HG02943 (cell line): ENCODE results near the gene ILF2.

Experiments
- ATAC-seq: cut with Tn5 transposase; IDR thresholded peaks from one replicate; pipeline ENCODE4 v1.9.1; 2021; ENCODE audit warnings: mild to moderate bottlenecking, low read depth, moderate library complexity; ENCODE audit not compliant: unreplicated experiment

The ILF2 gene

DNA sequence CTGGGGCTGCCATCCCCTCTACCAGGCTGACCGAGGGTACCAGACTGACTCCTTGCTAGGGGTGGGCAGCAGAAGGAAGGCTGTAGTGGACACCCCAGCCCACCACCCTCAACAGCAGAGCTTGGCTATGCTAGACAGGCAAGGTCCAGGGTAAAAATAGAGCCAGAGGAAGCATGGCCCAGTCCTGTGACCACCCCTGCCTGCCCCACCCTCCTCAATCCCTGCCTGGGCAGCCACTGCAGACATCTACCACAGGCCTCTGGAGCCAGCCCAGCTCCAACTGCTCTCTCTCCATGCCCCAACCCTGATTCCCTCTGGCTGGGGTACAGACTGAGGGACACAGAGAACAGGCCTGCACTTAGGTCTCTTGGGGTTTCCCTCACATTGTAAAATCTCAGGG lies 40.8 kb downstream of the ILF2 start:
- ATAC-seq = no peak

DNA sequence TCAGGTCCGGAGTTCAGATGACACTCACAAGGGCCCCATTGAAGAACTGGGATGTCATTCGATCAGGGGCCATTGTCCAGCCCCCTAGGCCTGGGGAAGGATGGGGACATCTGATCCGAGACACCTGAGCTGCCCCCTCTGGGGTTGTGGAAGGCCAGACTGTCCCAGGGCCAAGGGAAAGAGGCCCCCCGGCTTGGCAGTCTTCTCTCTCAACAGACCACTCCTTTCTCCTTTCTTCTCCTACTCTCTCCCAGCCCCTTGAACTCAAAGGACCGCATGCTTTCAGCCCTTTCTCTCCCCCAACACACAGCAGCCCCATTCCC lies 41.5 kb downstream of the ILF2 start:
- no peak for ATAC-seq

DNA sequence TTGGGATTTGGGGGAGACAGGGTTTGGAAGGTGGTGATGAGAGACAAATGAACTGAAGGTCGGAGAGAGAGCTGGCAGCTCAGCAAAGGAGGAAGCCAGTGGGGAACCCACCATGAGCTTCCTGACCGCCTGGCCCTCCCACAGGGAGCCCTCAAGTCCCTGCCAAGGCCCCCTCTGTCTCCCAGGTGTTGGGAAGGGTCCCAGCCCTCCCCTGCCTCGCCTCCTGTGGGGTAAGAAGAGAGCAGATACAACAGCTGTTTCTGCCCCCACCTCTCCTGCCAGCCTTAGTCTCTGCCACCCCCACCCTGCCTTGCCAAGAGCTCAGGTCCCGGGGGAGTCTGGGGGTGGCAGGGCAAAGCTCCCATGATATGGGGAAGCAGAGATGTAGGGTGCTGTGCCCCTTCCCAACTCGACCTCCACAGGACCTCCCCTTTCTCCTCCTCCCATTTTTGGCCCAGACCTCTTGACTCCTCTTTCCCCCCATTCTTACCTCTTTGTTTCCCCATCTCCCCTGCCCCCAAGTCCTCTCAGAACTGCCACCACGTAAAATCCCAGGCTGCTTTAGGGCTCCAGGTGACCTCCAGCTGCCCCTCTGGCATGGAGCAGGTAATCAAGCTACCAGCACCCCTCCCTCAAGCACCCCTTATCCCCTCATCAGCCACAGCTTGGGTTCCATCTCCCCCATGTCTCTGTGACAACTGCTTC lies 42.0 kb downstream of the ILF2 start:
- ATAC-seq = no peak

DNA sequence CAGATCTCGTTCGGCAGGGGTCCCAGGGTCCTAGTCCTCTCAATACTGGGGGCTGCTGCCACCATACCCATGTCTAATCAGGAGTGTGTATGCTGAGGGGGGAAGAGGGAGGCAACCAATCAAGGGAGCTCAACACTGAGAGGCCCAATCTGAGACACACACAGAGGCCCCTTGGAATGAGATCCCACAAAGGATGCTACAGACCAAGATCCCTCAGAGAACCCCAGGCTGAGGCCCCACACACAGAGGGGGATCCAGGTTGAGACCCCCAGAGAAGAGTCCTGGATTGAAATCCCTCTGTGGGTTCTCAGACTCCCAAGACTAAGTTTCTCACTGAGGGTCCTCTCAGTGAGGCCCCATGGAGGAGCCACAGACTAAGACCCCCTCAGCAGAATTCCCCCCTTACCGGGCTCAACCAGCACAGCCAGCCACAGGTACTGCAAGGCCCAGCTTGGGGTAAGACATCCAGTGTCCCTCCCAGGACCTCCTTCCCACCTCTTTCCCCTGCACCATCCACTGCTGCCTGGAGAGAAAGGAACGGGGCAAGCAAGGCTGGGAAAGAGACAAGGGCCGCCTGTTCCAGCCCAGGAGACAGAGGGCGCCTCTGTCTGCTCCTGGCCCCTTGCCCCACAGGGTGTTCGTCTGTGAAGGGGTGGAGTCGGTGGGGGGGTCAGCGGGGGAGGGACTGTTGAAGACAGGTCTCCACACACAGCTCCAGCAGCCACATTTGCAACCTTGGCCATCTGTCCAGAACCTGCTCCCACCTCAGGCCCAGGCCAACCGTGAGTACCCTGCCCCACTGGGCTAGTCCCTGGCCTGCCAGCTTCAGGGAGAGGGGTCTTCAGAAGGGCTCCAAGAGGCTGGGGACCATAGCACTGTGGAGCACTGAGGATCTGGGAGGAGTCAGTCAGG lies 42.8 kb downstream of the ILF2 start, which contains the start of gene S100A1:
Gene S100A1 (plus strand): TSS at position 720 of the 912 bp plus-strand sequence. CDS start 2,088 bp downstream, outside the sequence.
- ATAC-seq = no peak

DNA sequence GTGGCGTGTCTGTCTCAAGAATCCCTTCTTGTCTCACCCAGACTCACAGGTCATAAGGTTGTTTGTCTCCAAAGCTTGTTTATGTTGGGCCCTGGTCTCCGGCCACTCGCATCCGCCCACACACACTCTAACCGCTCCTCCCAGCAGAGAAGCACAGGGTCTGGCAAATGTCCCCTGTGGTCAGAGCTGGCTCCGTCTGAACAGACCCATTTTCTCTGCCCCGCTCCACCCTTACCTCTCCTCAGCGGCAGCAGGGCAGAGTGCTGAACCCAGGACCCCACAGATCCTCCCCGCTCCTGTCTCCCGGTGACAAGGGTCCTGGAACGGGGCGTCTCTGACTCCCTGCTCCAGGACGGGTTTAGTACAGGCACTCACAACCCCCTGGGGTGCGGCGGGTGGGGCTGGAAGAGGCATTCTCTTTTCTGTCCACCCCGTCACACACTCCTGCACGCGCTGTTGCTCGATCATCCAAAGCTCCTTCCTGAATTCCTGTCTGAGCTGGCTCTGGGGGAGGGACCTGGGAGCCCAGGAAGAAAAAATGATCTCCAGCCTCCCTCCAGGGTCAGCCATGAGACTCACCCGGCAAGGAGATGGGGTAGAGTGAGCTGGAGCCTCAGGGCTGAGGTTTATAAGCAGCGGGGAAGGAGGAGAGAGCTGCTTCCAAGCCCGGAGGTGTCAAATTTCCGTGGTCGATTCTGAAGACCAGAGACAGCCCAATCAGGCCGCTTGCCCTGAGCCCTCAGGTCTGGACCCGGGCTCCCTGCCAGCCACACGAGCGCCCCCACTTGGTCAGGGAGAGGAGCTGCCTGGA lies 43.7 kb downstream of the ILF2 start, which contains the start of gene S100A13:
Gene S100A13 (minus strand): TSS at position 602 of the 811 bp plus-strand sequence. CDS start 1,033 bp downstream, outside the sequence.
- ATAC-seq = no peak

DNA sequence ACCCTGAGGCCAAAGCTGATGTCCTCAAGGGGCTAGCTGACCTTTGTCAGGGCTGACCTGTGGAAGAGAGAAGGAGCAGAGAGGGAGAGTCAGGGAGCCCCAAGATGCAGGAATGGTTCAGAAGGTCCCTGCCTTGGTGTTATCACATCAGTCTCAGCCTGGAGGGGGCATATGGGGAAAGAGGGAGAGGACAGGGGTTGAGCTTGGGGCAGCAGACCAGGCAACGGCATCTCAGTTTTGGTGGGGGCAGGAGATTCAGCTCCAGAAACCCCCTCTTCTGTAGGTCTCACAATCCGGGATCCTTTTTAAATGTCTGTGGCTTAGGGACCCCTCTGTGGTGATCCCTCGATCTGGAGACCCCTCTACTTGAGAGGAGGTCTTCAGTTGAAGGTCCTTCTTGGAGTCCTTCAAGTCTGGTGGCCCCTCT lies 44.3 kb downstream of the ILF2 start:
- ATAC-seq = no peak

DNA sequence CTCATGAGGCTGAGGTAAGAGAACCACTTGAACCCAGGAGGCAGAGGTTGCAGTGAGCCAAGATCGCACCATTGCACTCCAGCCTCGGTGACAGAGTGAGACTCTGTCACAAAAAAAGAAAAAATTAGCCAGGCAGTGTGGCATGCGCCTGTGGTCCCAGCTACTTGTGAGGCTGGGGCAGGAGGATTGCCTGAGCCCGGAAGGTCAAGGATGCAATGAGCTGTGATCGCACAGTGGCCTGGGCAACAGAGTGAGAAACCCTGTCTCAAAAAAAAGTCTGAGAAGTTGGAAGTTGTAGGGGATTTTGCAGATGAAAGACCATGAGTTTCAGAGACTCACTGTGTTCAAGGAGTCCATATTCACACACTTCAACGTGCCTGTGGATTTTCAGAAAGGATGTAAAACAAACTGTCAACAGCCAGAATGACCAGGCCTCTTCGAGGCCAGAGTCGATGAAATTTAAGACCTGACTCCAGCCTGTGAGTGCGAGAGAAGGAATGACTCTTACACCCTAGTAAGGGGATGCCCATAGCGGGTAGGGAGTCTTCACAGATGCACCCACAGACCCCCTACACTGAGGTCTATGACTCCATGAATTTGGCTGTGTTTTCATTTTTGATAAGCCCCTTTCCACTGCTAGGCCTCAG lies 45.7 kb downstream of the ILF2 start:
- no peak for ATAC-seq

DNA sequence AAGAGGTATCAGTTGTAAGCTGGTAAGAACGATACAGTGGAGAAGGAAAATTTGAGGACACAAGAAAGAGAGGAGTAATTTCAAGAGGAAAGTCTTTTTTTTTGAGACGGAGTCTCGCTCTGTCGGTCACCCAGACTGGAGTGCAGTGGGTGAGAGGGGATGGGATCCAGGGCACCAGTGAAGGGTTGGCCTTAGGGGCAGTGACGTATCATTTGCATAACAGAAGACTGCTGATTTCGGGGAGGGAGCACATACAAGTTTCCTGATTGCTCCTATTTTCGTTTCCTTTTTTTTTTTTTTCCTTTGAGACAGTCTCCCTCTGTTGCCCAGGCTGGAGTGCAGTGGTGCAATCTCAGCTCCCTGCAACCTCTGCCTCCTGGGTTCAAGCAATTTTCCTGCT lies 47.7 kb downstream of the ILF2 start:
- no peak for ATAC-seq

DNA sequence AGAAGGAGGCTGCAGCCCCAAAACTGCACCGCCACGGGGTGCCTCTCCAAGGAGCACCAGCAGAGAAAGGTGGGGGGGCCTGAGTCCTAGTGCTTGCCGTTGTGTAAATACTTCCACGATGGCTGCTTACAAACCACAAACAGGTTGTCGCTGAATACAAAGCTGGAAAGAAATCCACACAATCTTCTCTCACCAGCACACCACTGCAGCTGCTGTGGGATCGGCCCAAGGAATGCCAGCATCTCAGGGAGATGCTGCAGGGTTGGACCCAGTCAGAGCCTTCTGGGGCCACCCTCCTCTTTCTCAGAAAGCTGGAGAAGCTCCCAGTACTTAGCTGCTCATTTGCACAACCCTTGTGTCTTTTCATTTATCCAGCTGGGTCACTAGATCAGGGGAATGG lies 51.6 kb downstream of the ILF2 start:
- no peak for ATAC-seq

DNA sequence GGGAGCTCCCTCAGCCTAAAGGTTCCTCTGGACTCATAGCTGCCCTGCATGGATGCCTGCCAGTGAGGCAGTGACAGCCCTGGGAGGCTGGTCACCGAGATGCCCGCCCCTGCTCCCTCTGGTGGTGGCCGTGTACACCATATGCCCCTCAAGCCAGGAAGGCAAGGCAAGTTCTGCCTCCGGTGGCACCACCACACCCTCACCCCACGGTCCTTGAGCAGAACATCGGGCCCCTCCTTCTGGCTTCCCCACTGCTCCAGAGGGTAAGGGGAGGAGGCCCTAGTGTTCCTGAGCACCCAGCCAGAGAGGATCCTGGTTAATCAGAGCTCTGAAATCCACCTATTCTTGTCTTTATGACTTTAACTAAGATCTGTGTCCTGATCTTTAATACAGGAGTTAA lies 53.1 kb downstream of the ILF2 start:
- ATAC-seq = no peak

DNA sequence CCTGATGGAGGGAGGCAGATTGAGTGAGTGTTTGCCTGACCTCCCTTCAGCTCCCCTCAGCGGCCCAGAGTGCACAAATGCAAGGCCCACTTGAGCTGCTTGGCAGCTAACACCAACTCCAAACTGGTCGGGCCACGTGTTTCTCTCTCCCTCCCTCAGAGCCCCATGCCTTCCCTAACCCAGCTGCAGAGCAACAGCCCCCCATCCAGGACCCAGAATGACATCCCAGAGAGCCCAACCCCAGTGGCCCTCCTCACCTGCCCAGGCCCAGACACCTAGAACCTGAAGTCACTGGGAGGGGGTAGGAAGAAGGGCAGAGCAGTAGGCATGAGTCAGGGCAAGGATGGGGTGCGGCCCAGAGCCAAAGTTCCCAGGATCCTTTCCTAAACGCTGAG lies 53.9 kb downstream of the ILF2 start:
- ATAC-seq = no peak

DNA sequence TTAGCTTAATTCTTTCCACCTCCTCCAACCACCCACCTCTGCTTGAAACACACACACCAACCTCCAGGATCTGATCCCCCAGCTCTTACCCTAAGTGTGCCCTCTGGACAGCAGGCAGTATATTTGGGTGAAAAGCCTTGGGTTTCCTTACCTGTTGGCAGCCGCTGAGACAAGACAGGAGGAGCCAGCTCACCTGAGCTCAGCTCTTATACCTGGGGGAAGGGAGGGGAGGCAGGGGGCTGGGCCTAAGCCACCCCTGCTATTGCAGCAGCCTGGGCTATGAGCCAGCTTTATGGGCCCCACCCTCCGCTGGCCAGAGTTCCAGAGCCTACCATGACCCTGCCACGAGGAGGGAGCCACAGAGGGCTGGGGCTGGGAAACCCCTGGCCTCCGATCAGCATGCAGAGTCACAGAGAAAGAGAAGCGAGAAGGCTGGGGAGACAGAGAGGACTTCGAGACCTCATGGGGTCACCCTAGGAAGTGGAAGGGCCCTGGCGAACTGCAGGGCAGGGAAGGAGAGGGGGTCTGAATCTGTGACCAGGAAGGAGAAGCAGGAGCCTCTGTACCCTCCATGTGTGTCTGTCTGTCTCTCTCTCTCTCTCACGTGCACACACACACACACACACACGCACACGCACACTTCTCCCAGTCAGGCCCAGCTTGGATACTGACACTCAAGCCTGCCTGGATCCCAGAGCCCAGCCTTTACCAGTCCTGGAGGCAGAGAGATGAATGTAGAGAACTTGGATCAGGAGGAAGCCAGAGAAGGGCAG lies 54.5 kb downstream of the ILF2 start, which contains the start of gene S100A14:
Gene S100A14 (minus strand): TSS at position 182 of the 773 bp plus-strand sequence. CDS start 467 bp downstream, outside the sequence.
- no peak for ATAC-seq

DNA sequence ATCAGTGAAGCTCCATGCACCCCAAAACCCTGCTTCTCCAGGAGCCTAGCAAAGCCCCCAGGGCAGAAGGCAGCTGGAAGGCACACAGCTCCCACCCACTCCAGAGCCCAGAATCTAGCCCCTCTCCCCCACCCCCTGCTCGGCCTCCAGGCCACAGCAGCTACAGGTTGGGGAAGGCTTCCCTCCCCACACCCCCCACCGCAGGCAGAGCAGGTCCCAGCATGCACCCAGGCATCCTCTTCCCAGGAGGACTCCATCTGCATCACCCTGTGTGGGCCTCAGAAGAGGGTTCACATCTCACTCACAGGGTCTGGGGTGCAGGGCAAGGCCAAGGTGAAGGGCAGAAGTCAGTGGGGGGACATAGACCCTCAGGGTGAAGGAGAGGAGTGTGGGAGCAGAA lies 55.4 kb downstream of the ILF2 start:
- ATAC-seq = no peak

DNA sequence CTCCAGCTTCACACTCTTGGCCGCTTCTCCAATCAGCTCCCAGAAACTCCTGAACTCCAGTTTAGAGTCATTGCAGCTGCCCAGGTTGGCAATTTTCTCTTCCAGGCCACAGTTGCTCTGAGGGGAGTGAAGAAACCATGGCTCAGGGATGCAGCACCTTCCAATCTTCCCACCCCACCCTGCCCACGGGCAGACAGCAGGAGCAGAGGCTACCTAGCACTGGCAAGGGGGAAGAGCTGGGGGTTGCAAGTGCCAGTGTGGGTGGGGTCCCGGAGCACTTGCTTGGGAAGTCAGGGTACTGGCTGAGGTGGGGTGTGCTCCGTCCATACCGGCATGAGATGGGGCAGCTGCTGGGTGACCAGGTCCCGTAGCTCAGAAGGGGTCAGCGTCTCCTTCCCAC lies 55.9 kb downstream of the ILF2 start:
- ATAC-seq = no peak

DNA sequence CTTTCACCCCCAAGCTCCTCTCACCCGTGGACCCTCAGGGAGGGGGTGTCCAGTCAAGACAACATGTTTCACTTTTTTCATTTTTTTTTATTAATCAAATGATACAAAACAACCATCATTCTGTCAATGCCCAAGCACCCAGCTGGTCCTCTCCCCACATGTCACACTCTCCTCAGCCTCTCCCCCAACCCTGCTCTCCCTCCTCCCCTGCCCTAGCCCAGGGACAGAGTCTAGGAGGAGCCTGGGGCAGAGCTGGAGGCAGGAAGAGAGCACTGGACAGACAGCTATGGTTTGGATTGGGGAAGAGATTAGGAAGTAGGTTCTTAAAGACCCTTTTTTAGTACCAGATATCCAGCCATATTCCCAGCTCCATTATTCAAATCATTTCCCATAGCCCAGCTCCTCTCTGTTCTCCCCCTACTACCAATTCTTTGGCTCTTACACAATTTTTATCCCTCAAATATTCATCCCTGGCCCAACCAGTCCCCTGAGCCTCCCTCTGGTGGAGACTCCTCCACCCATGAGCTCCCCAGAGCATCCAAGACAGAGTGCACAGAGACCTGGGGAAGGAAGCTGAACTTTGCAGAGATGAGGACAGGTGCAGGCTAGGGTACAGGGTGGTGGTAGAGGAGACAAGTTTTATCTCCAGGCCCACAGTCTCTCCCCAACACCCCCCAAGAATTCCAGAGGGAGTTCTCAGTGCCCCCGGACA lies 56.4 kb downstream of the ILF2 start:
- ATAC-seq = no peak

DNA sequence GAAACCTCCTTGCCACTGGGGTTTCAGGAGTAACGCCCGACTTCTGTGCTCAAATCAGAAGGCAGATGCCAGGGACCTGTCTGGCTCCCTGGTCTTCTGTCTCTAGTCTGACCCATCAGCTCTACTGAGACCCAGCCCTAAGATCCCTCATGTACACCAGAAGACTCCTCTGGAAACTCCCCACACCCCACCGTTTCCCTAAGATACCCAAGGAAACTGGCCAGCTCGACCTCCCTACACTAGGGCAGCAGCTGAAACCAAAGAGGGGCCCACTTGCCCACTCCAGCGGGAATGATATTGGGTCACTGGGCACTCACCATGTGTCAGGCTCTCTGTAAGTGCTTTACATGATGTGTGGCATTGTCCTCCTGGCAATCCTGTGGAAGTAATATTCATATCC lies 57.4 kb downstream of the ILF2 start:
- ATAC-seq = no peak

DNA sequence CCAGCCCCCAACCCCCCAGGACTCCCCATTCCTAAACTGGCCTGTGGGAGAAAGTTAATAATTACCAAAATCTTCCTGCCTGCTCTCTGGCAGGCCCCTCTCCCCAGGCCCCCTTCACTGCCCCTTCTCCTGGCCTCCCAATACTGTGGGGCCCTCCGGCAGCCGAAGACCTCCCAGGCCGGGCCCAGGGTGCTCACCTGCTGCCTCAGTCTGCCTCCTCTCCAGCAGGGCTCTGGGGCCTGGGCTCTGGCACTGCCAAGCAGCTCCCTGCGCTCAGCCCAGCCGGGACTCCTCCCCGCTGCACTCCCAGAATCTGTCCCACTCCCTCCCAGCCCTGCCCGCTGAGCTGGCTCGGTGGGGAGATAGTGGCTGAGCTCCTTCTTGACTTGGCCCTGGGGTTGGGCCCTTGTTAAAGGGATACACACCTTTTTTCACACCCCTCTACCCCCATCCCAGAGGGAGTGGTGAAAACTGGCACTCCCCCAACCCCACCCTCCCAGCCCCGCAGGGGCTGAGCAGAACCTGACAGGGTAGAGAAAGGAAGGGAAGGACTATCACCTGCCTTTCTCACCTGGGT lies 58.0 kb downstream of the ILF2 start, which contains the start of gene S100A16:
Gene S100A16 (minus strand): TSS at position 383 of the 577 bp plus-strand sequence. CDS start 4,986 bp downstream, outside the sequence.
- ATAC-seq = no peak

DNA sequence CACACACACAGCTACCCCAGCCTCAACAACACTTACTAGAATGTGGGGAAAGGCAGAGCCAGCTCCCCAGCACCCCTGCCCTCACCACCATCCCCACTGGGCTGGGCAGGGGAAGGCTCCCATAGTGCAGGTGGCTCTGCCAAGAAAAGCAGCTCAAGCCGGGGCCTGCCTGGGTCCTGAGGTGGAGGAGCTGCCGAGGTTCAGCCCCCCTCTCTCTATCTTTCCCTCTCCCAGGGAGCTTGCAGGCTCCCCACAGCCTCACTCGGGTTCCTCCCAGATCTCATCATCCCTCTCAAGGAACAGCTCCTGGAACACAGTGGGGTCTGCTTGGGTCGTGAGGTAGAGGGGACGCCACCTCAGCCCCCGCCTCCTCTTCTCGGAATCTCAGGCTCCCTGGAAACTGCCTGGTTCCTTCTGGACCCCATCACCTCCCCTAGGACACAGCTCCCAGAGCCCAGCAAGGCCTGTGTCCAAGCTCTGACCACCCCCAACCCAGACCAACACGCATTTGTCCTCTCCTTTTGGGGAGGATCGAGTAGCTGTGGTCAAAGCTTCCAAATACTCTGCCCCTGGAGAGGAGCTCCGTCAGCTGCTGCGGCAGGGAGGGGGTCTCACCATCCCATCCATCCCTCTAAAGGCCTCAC lies 58.6 kb downstream of the ILF2 start:
- no peak for ATAC-seq
